SKM-1 treated with dmso at 0.1 percent for 144 hours (cell line): ENCODE measurements around the gene PCMT1.
"Not testable (repeated sequence)": the region's sequence is repeated elsewhere in the genome, so short reads cannot be mapped to it uniquely, and the experiment has no call there.

Experiments used
- DNase-seq: peaks from one replicate; lab custom pipeline; 2025; ENCODE audit not compliant: unreplicated experiment; lab: John Stamatoyannopoulos, UW

The PCMT1 gene

GRCh38 chr6:149749594-149750135 is at the start of gene PCMT1:
PCMT1 (plus strand) TSS chr6:149749741; CDS start chr6:149749902, 161 bp downstream.
- DNase-seq: peak; percentile 77

- DNase-seq: no peak
Observed at GRCh38 chr6:149701714-149702113, 47.8 kb upstream of the PCMT1 start.

GRCh38 chr6:149711711-149712110 is 37.8 kb upstream of the PCMT1 start:
- DNase-seq: no peak

- DNase-seq: no peak
Observed at GRCh38 chr6:149714442-149714841, 35.1 kb upstream of the PCMT1 start.

- DNase-seq: no peak
Observed at GRCh38 chr6:149716181-149716963, 33.2 kb upstream of the PCMT1 start.

- DNase-seq: no peak
Observed at GRCh38 chr6:149717255-149717587, 32.3 kb upstream of the PCMT1 start.

GRCh38 chr6:149717588-149718458 is 31.7 kb upstream of the PCMT1 start, which contains the start of gene LATS1:
LATS1 (minus strand) TSS chr6:149718101; CDS start chr6:149702126, 15,975 bp downstream.
- peak; percentile 73 for DNase-seq

- DNase-seq: no peak
Observed at GRCh38 chr6:149719531-149719930, 30.0 kb upstream of the PCMT1 start.

- no peak for DNase-seq
Observed at GRCh38 chr6:149723262-149723661, 26.3 kb upstream of the PCMT1 start.

GRCh38 chr6:149723771-149724417 is 25.6 kb upstream of the PCMT1 start:
- DNase-seq: peak; percentile 15

- DNase-seq: no peak
Observed at GRCh38 chr6:149725785-149726184, 23.8 kb upstream of the PCMT1 start.

GRCh38 chr6:149727793-149728498 is 21.6 kb upstream of the PCMT1 start:
- DNase-seq: no peak

GRCh38 chr6:149728499-149729234 is 20.9 kb upstream of the PCMT1 start:
- no peak for DNase-seq

- DNase-seq: no peak
Observed at GRCh38 chr6:149729824-149730223, 19.7 kb upstream of the PCMT1 start.

- DNase-seq: no peak
Observed at GRCh38 chr6:149733089-149733720, 16.3 kb upstream of the PCMT1 start.

GRCh38 chr6:149734915-149735314 is 14.6 kb upstream of the PCMT1 start:
- DNase-seq: no peak

- DNase-seq: not testable (repeated sequence)
Observed at GRCh38 chr6:149745252-149745651, 4.3 kb upstream of the PCMT1 start.

- DNase-seq: peak; percentile 92
Observed at GRCh38 chr6:149746147-149746946, 3.2 kb upstream of the PCMT1 start, which contains the start of gene NUP43. NUP43 (minus strand) TSS chr6:149746529; CDS start chr6:149746495, 34 bp downstream.
